HL-60 (cell line): ENCODE measurements around the gene MACROD2.

Source experiments
- DNase-seq, 2 experiments: peaks; one replicate each; pipeline ENCODE4 v3.0.0-alpha.2; 2010 to 2020; ENCODE audit warnings: low read depth in 1 of 2, low spot score in 1 of 2
- H3K27ac ChIP-seq: fragments of 250-450 bp; sonication (Bioruptor Pico); replicated peaks from 2 replicates; pipeline ENCODE4 v1.5.1; 2020; ENCODE audit warnings: mild to moderate bottlenecking, moderate library complexity
- H3K27me3 ChIP-seq: fragments of 250-450 bp; sonication (Bioruptor Pico); 2 replicates; pipeline ENCODE4 v1.5.1; 2021; ENCODE audit warnings: mild to moderate bottlenecking, moderate library complexity; ENCODE audit not compliant: insufficient read depth, poor library complexity, severe bottlenecking
- H3K4me3 ChIP-seq: replicated peaks from 2 replicates; pipeline ENCODE4 v1.5.1; 2011; ENCODE audit warnings: mild to moderate bottlenecking, control low read depth, low read length; ENCODE audit not compliant: insufficient read depth
- CTCF ChIP-seq: IDR thresholded peaks from one replicate; pipeline ENCODE4 v1.5.1; 2011; ENCODE audit warnings: low read length, control low read depth, inconsistent platforms; ENCODE audit not compliant: insufficient read depth
- GABPA ChIP-seq: IDR thresholded peaks from 2 replicates; pipeline ENCODE4 v1.6.1; 2012; ENCODE audit warnings: low read depth
- POLR2AphosphoS5 ChIP-seq: IDR thresholded peaks from 2 replicates; pipeline ENCODE4 v1.6.1; 2012; ENCODE audit warnings: low read depth
- SPI1 ChIP-seq: IDR thresholded peaks from 2 replicates; pipeline ENCODE4 v1.6.1; 2012; ENCODE audit warnings: low read depth, mild to moderate bottlenecking, borderline replicate concordance
- TF ChIP-seq, protein P1 (sequence below): IDR thresholded peaks from 2 replicates; pipeline ENCODE4 v1.6.1; 2012; ENCODE audit warnings: low read depth; ENCODE audit not compliant: insufficient replicate concordance

MACROD2 gene

DNA sequence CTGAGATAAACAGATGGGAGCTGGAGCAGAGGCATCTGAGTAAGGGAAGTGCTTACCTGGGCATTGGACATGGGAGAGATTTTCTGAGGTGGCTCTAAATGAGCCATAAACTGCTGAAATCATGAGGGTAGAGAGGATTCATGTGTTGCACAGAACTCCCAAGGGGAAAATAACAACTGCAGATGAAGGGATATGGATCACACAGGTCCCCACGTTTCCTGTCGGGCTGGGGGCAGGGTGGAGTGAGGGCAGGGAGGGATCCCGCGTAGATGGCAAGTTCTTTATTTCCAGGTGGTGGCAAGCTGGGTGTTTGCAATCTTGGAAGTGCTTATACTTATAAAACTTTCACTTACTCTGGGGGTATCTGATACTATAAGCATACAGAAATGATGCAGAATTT lies 764.7 kb downstream of the MACROD2 start:
- Histone ChIP-seq H3K27me3 (no peaks in the 10 kb centered on the region), H3K4me3 (no peak overlapping the region), H3K27ac (no peak overlapping the region)
- no peak for TF ChIP-seq POLR2AphosphoS5
- TF ChIP-seq SPI1 = no peak
- TF ChIP-seq CTCF = no peak
- TF ChIP-seq, protein P1, sequence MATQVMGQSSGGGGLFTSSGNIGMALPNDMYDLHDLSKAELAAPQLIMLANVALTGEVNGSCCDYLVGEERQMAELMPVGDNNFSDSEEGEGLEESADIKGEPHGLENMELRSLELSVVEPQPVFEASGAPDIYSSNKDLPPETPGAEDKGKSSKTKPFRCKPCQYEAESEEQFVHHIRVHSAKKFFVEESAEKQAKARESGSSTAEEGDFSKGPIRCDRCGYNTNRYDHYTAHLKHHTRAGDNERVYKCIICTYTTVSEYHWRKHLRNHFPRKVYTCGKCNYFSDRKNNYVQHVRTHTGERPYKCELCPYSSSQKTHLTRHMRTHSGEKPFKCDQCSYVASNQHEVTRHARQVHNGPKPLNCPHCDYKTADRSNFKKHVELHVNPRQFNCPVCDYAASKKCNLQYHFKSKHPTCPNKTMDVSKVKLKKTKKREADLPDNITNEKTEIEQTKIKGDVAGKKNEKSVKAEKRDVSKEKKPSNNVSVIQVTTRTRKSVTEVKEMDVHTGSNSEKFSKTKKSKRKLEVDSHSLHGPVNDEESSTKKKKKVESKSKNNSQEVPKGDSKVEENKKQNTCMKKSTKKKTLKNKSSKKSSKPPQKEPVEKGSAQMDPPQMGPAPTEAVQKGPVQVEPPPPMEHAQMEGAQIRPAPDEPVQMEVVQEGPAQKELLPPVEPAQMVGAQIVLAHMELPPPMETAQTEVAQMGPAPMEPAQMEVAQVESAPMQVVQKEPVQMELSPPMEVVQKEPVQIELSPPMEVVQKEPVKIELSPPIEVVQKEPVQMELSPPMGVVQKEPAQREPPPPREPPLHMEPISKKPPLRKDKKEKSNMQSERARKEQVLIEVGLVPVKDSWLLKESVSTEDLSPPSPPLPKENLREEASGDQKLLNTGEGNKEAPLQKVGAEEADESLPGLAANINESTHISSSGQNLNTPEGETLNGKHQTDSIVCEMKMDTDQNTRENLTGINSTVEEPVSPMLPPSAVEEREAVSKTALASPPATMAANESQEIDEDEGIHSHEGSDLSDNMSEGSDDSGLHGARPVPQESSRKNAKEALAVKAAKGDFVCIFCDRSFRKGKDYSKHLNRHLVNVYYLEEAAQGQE = no peak
- TF ChIP-seq GABPA = no peak
- no peak for DNase-seq

DNA sequence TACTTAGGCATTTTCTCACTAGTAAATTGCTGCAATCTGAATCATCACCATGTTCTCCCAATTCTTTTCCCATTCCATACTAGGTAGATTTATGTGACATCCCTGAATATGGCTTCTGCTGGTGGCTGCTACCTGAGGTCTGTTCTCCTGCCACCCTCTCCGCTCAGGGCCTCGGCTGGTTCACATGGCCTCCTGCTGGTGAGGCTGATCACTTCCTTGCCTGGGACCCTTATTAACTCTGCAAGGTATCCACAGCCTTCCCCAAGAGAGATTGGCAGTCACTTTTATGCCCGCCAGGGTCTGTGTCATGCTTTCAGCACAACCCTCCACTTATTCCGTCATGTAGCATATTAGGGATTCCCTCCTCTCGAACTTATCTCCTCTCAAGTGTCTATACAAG lies 766.6 kb downstream of the MACROD2 start:
- no peak for DNase-seq
- Histone ChIP-seq H3K4me3 (no peak overlapping the region), H3K27me3 (no peaks in the 10 kb centered on the region), H3K27ac (no peak overlapping the region)
- TF ChIP-seq POLR2AphosphoS5 = no peak
- TF ChIP-seq, protein P1 = no peak
- no peak for TF ChIP-seq SPI1
- TF ChIP-seq CTCF = no peak

- no peaks in the 10 kb centered on the region for H3K27me3 ChIP-seq
- no peak overlapping the region for H3K27ac ChIP-seq
- H3K4me3 ChIP-seq = no peak overlapping the region
- TF ChIP-seq, protein P1 = no peak
- TF ChIP-seq SPI1 (no peak), GABPA (no peak), CTCF (no peak), POLR2AphosphoS5 (no peak)
- no peak for DNase-seq
These were observed 769.4 kb downstream of the MACROD2 start for GRCh38 chr20:14764511-14765369.
